Stomach (tissue), 9 donors: ENCODE measurements around the gene STYXL2. TPM values are rescaled to one million over a fixed set of nuclear protein-coding genes. Genes with fewer than 3 reads are reported as not detected.

Experiments used
- DNase-seq, 2 donors: peaks; one replicate each; pipeline versions ENCODE4 v3.0.0 to v3.0.0-alpha.2; 2013 to 2019
- H3K27ac ChIP-seq, 5 donors: fragments of 200-600 bp in 4 of 5; sonication (generic) in 4 of 5; one replicate each; pipeline ENCODE4 v1.5.1; 2013 to 2019; ENCODE audit warnings: mild to moderate bottlenecking in 1 of 5, moderate library complexity in 1 of 5
- H3K27me3 ChIP-seq, 3 donors: fragments of 200-600 bp; sonication (generic); one replicate each; pipeline ENCODE4 v1.5.1; 2017 to 2019; ENCODE audit warnings: mixed run types in 1 of 3
- H3K36me3 ChIP-seq, 4 donors: fragments of 200-600 bp; sonication (generic); 1 replicate in 3 of 4; 2 replicates in 1 of 4; pipeline ENCODE4 v1.5.1; 2016 to 2019
- H3K4me1 ChIP-seq, 4 donors: fragments of 200-600 bp; sonication (generic); one replicate each; pipeline ENCODE4 v1.5.1; 2016 to 2019
- H3K4me3 ChIP-seq, 4 donors: fragments of 200-600 bp; sonication (generic) in 3 of 4; one replicate each; pipeline ENCODE4 v1.5.1; 2016 to 2019; ENCODE audit warnings: mild to moderate bottlenecking in 1 of 4
- H3K9me3 ChIP-seq, 4 donors: fragments of 200-600 bp; sonication (generic); one replicate each; pipeline ENCODE4 v1.5.1; 2016 to 2019
- EP300 ChIP-seq: sonication (generic); formaldehyde crosslinking; IDR thresholded peaks from one replicate; pipeline ENCODE4 v1.6.1; 2017; ENCODE audit warnings: antibody characterized with exemption
- POLR2A ChIP-seq, 4 donors: fragments of 450-650 bp; IDR thresholded peaks; one replicate each; pipeline ENCODE4 v1.6.1; 2016; ENCODE audit warnings: antibody characterized with exemption in 4 of 4, control low read depth in 2 of 4, mild to moderate bottlenecking in 1 of 4, moderate library complexity in 1 of 4
- POLR2AphosphoS5 ChIP-seq, 3 donors: sonication (generic); formaldehyde crosslinking; IDR thresholded peaks; one replicate each; pipeline ENCODE4 v1.6.1; 2016; ENCODE audit warnings: antibody characterized with exemption in 3 of 3
- WGBS, 5 donors: extraction: QIAGEN DNeasy Blood & Tissue Kit in 3 of 5; methylation state at CpG; one replicate each; pipeline versions ENCODE4 v1.1.5 to v1.1.7; 2013 to 2018; 5-methylcytosine and 5-hydroxymethylcytosine counted together
- intact Hi-C: fragments of 100-400 bp; cut with DNase I; formaldehyde crosslinking; loops from one replicate; pipeline ENCODE4 v1.15.1; 2023; ENCODE audit warnings: low total_unique reads
- polyA plus RNA-seq, 3 donors: library from polyadenylated mRNA; stranded (reverse); fragments of 200-250 nt; gene quantifications; one replicate each; pipeline ENCODE4 v1.2.3, GENCODE V29; 2013
- total RNA-seq, 5 donors: library from RNA; depleted of rRNA; stranded (reverse); fragments of >200 nt; gene quantifications; one replicate each; pipeline versions ENCODE4 v1.1.0 to v1.2.3, GENCODE V29; 2014 to 2016
- TF ChIP-seq, protein P1 (sequence below), 7 experiments: fragments of 450-650 bp in 4 of 7; fragments of 200-600 bp in 3 of 7; sonication (generic) in 3 of 7; IDR thresholded peaks; one replicate each; pipeline ENCODE4 v1.5.1; 2016 to 2019; ENCODE audit warnings: antibody characterized with exemption in 7 of 7, control low read depth in 2 of 7, mild to moderate bottlenecking in 1 of 7
- donor health status: healthy with polysubstance abuse.
- donor health status: Bipolar disorder and iron deficiency.
- donor health status: healthy.

STYXL2 gene
- total and polyA plus RNA-seq, 8 donors = 0.73 TPM; not detected in 7

DNA sequence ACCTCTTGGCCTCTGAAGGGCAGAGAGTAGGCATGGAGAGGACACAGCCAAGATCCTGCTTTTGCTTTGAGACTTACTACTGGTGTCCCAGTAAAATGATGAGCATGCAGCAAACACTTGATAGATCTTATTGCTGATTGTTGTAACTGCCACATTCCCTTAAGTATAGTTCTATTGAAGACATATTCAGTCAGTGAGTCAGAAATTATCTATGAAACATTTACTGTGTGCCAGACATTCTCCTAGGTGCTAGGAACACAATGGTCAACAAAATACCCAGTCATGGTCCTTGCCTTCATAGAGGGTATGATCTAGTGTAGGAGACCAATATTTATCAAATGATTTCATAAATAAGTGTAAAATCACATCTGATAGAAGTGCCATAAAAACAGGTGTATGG is 13.6 kb downstream of the STYXL2 start:
- intact Hi-C loops = no loop called here
- peaks cover 0 to 5% (median 0%) of the 10 kb centered on the region in 3 donors for H3K27me3 ChIP-seq
- H3K4me3 ChIP-seq = no peak overlapping the region
- TF ChIP-seq EP300 = no peak
- DNase-seq = no peak
- H3K36me3 ChIP-seq = no peaks in the 10 kb centered on the region
- no peak overlapping the region for H3K27ac ChIP-seq
- H3K9me3 ChIP-seq = peaks cover 0 to 6% (median 0%) of the 10 kb centered on the region in 4 donors
- H3K4me1 ChIP-seq = no peaks in the 10 kb centered on the region

DNA sequence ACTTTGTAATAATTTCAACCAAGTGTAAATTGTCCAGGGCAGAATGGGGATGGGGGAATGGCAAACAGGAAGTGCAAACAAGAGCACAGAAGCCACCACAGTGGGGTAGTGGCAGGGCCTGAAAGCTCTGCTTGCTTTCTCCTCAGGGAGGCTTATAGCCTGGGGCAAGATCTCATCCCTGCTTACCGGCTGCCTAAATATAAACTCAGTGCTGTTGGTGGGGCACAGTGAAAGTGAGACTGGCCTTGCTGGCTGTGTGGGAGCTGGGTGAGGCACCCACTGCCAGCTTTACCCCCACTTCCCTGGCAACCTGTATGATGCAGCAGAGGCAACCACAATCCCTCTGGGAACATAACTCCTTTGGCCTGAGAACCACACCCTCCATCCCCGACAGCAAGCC is 15.2 kb downstream of the STYXL2 start:
- peak in 1 of 2 donors; percentile 20 for DNase-seq
- H3K9me3 ChIP-seq = peaks cover 0 to 6% (median 0%) of the 10 kb centered on the region in 4 donors
- no peak overlapping the region for H3K4me3 ChIP-seq
- TF ChIP-seq, protein P1, sequence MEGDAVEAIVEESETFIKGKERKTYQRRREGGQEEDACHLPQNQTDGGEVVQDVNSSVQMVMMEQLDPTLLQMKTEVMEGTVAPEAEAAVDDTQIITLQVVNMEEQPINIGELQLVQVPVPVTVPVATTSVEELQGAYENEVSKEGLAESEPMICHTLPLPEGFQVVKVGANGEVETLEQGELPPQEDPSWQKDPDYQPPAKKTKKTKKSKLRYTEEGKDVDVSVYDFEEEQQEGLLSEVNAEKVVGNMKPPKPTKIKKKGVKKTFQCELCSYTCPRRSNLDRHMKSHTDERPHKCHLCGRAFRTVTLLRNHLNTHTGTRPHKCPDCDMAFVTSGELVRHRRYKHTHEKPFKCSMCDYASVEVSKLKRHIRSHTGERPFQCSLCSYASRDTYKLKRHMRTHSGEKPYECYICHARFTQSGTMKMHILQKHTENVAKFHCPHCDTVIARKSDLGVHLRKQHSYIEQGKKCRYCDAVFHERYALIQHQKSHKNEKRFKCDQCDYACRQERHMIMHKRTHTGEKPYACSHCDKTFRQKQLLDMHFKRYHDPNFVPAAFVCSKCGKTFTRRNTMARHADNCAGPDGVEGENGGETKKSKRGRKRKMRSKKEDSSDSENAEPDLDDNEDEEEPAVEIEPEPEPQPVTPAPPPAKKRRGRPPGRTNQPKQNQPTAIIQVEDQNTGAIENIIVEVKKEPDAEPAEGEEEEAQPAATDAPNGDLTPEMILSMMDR (IDR thresholded peaks at IDR 0.05) = no peak
- TF ChIP-seq EP300 = no peak
- TF ChIP-seq POLR2AphosphoS5 (IDR thresholded peaks at IDR 0.05) = no peak
- no peak for TF ChIP-seq POLR2A (IDR thresholded peaks at IDR 0.05)
- H3K27ac ChIP-seq = no peak overlapping the region
- WGBS, 5 donors = 43 to 76% (median 51%) methylated on average over 2 of the region's 2 CpGs
- intact Hi-C loops = no loop called here
- no peaks in the 10 kb centered on the region for H3K4me1 ChIP-seq
- H3K36me3 ChIP-seq = no peaks in the 10 kb centered on the region
- H3K27me3 ChIP-seq = no peaks in the 10 kb centered on the region

DNA sequence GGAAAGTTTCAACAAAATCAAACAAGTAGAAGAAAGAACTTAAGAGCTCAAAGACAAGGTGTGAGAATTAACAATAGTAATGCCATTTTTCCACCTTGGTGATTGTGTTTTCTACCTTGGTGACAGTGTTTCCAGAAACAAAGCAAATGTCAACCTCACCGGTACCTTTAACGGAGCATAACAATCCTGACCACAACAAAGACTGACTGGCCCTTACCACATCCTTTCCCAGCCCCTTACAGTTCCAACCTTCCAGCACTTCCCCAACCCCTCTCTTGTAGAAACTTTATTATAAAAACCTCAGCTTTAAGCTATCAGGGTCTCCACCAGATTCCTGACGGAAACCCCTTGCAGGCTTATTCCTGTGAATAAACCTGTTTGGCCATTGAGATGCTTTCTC is 16.7 kb downstream of the STYXL2 start:
- TF ChIP-seq POLR2A (IDR thresholded peaks at IDR 0.05) (no peak), POLR2AphosphoS5 (IDR thresholded peaks at IDR 0.05) (no peak)
- TF ChIP-seq, protein P1 (IDR thresholded peaks at IDR 0.05) = no peak
- Histone ChIP-seq H3K27ac (no peak overlapping the region), H3K9me3 (peaks cover 0 to 6% (median 0%) of the 10 kb centered on the region in 4 donors), H3K4me3 (no peak overlapping the region), H3K27me3 (peaks cover 0 to 5% (median 0%) of the 10 kb centered on the region in 3 donors), H3K36me3 (no peaks in the 10 kb centered on the region), H3K4me1 (no peaks in the 10 kb centered on the region)
- DNase-seq = peak in 1 of 2 donors; percentile 44
- 80 to 96% (median 87%) methylated on average over 3 of the region's 3 CpGs for WGBS, 5 donors
- intact Hi-C loops = no loop called here

DNA sequence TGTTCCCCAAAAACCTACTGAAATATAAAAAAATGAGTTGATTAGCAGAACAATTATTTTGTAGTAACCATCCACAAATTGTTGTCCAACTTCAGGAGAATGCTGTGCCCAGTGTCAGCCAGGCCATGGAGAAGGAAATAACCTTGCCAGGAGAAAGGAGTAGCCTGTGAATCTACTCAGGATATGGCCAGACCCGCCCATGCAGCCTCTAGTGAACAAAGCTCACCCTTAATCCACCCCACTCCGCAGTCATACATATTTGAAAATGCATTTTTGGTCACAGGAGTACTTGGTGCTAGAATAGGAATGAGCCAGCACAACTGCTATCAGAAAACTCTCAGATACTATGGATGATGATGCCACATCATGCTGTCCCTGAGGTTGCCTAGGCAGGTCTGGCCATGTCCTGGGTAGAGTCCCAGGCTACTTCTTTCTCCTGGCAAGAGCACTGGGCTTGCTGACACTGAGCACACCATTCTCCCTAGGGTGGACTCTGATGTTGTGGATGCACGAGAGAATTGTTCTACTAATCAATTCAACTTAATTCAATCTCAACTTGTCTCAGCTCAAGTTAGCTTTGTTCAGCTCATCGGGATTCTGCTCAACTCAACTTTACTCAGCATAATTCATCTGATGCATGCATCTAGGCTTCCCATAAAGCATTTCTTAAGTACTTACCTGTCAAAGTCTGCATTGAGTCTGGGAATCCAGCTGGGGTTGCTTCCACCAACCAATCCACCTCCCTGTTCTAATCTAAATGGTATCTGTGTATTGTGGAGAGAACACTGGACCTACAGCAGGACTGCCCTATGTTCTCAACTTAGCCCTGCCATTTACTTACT is 18.2 kb downstream of the STYXL2 start:
- Histone ChIP-seq H3K27ac (no peak overlapping the region), H3K36me3 (no peaks in the 10 kb centered on the region), H3K27me3 (peaks cover 0 to 12% (median 0%) of the 10 kb centered on the region in 3 donors), H3K4me1 (no peaks in the 10 kb centered on the region), H3K9me3 (peaks cover 0 to 6% (median 0%) of the 10 kb centered on the region in 4 donors), H3K4me3 (no peak overlapping the region)
- TF ChIP-seq POLR2AphosphoS5 (IDR thresholded peaks at IDR 0.05) (no peak), EP300 (no peak)
- TF ChIP-seq, protein P1 (IDR thresholded peaks at IDR 0.05) = no peak
- WGBS, 5 donors = 84 to 88% (median 85%) methylated on average over 4 of the region's 4 CpGs
- no peak for DNase-seq
- intact Hi-C loops = no loop called here

DNA sequence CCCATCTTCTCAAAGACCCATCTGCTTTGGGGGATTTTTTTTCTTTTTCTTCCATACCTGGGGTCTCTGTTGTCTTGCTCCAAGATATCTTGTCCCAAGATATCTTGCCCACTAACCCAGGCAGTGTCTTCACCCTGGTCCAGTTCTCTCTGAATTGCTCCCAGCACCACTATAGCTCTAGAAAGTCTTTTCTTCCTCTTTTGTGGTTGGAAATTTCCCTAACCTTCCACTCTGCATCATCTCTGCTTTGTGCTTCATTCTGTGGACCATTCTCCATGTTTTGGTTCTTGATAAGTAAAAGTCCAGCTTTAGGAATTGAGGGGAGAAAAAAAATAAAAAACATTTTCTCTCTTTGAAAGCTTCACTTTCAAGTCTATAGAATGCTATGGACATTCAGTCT is 20.9 kb downstream of the STYXL2 start:
- Histone ChIP-seq H3K9me3 (peaks cover 0 to 6% (median 0%) of the 10 kb centered on the region in 4 donors), H3K27me3 (peaks cover 0 to 19% (median 0%) of the 10 kb centered on the region in 3 donors), H3K4me3 (no peak overlapping the region), H3K36me3 (no peaks in the 10 kb centered on the region), H3K27ac (no peak overlapping the region), H3K4me1 (no peaks in the 10 kb centered on the region)
- TF ChIP-seq, protein P1 (IDR thresholded peaks at IDR 0.05) = no peak
- TF ChIP-seq POLR2A (IDR thresholded peaks at IDR 0.05) (no peak), POLR2AphosphoS5 (IDR thresholded peaks at IDR 0.05) (no peak), EP300 (no peak)
- intact Hi-C loops = no loop called here
- no peak for DNase-seq
